Neural cell (in vitro differentiated cells): Measurements from ENCODE around the gene IL19. TPM values are rescaled to one million over a fixed set of nuclear protein-coding genes. Genes with fewer than 3 reads are reported as not detected.

ENCODE experiments used
- H2AFZ ChIP-seq: fragments of 200-600, 300-800 bp; sonication (generic), shearing (Covaris generic); 2 replicates; pipeline ENCODE4 v1.6.0; 2014; ENCODE audit warnings: low read depth, mild to moderate bottlenecking, antibody characterized with exemption, low read length, moderate library complexity
- H3F3A ChIP-seq: fragments of 200-600 bp; shearing (Covaris generic); 2 replicates; pipeline ENCODE4 v1.6.1; 2016; ENCODE audit warnings: mild to moderate bottlenecking, moderate library complexity, mixed read lengths, antibody characterized with exemption, low read length; ENCODE audit not compliant: insufficient read depth, poor library complexity, severe bottlenecking
- H3K27ac ChIP-seq: fragments of 200-600, 300-800 bp; sonication (generic), shearing (Covaris generic); 2 replicates; pipeline ENCODE4 v1.5.1; 2014; ENCODE audit warnings: mild to moderate bottlenecking, low read length, moderate library complexity
- H3K27me3 ChIP-seq: fragments of 300-800, 200-600 bp; sonication (generic), shearing (Covaris generic); 2 replicates; pipeline ENCODE4 v1.6.0; 2014; ENCODE audit warnings: mild to moderate bottlenecking, low read depth, low read length, moderate library complexity; ENCODE audit not compliant: insufficient read depth
- H3K36me3 ChIP-seq: fragments of 300-800, 200-600 bp; sonication (generic), shearing (Covaris generic); 2 replicates; pipeline ENCODE4 v1.5.1; 2014; ENCODE audit warnings: mild to moderate bottlenecking, antibody characterized with exemption, low read length, moderate library complexity; ENCODE audit not compliant: insufficient read depth
- H3K4me2 ChIP-seq: fragments of 300-800, 200-600 bp; sonication (generic), shearing (Covaris generic); 2 replicates; pipeline ENCODE4 v1.6.0; 2014; ENCODE audit warnings: mild to moderate bottlenecking, low read length
- H3K4me3 ChIP-seq: fragments of 300-800, 200-600 bp; sonication (generic), shearing (Covaris generic); 2 replicates; pipeline ENCODE4 v1.5.1; 2014; ENCODE audit warnings: mild to moderate bottlenecking, low read length, moderate library complexity
- H3K79me2 ChIP-seq: fragments of 200-600 bp; shearing (Covaris generic); replicated peaks from 2 replicates; pipeline ENCODE4 v1.6.0; 2014; ENCODE audit warnings: mild to moderate bottlenecking, low read length, moderate library complexity; ENCODE audit not compliant: insufficient read depth
- H3K9ac ChIP-seq: fragments of 300-800, 200-600 bp; sonication (generic), shearing (Covaris generic); 2 replicates; pipeline ENCODE4 v1.6.1; 2016; ENCODE audit warnings: mild to moderate bottlenecking, low read length, mixed read lengths
- H3K9me2 ChIP-seq: fragments of 200-600 bp; shearing (Covaris generic); 2 replicates; pipeline ENCODE4 v1.6.1; 2016; ENCODE audit warnings: mild to moderate bottlenecking, low read length, mixed read lengths; ENCODE audit not compliant: insufficient read depth
- H3K9me3 ChIP-seq: fragments of 200-600, 300-800 bp; sonication (generic), shearing (Covaris generic); 2 replicates; pipeline ENCODE4 v1.6.1; 2016; ENCODE audit warnings: mild to moderate bottlenecking, mixed run types, low read length, moderate library complexity, mixed read lengths
- H4K20me1 ChIP-seq: fragments of 200-600 bp; shearing (Covaris generic); 2 replicates; pipeline ENCODE4 v1.6.1; 2016; ENCODE audit warnings: mild to moderate bottlenecking, mixed run types; ENCODE audit not compliant: insufficient read depth
- CTCF ChIP-seq: fragments of 450-650 bp; IDR thresholded peaks from 2 replicates; pipeline ENCODE4 v1.5.1; 2014; ENCODE audit warnings: antibody characterized with exemption, mild to moderate bottlenecking, moderate library complexity; ENCODE audit not compliant: poor library complexity, severe bottlenecking
- EP300 ChIP-seq: fragments of 450-650 bp; conservative IDR thresholded peaks from 2 replicates; pipeline ENCODE4 v1.6.1; 2014; ENCODE audit warnings: antibody characterized with exemption, mild to moderate bottlenecking, moderate library complexity; ENCODE audit not compliant: poor library complexity, severe bottlenecking
- EZH2 ChIP-seq: fragments of 200-600, 300-800 bp; shearing (Covaris generic), sonication (generic); IDR thresholded peaks from 2 replicates; pipeline ENCODE4 v1.6.1; 2014; ENCODE audit warnings: antibody characterized with exemption, low read length, borderline replicate concordance, mild to moderate bottlenecking; ENCODE audit not compliant: insufficient read depth, poor library complexity, severe bottlenecking
- MXI1 ChIP-seq: fragments of 450-650 bp; conservative IDR thresholded peaks from 2 replicates; pipeline ENCODE4 v1.6.1; 2014; ENCODE audit warnings: antibody characterized with exemption, mild to moderate bottlenecking; ENCODE audit not compliant: poor library complexity, severe bottlenecking
- POLR2AphosphoS5 ChIP-seq: IDR thresholded peaks from 2 replicates; pipeline ENCODE4 v1.6.1; 2012
- RAD21 ChIP-seq: fragments of 450-650 bp; conservative IDR thresholded peaks from 2 replicates; pipeline ENCODE4 v1.6.1; 2014; ENCODE audit warnings: antibody characterized with exemption, mild to moderate bottlenecking, moderate library complexity
- REST ChIP-seq: IDR thresholded peaks from 2 replicates; pipeline ENCODE4 v1.6.1; 2012; ENCODE audit warnings: borderline replicate concordance
- SMC3 ChIP-seq: fragments of 450-650 bp; conservative IDR thresholded peaks from 2 replicates; pipeline ENCODE4 v1.6.1; 2014; ENCODE audit warnings: antibody characterized with exemption, mild to moderate bottlenecking, moderate library complexity; ENCODE audit not compliant: poor library complexity
- TAF1 ChIP-seq: IDR thresholded peaks from 2 replicates; pipeline ENCODE4 v1.6.1; 2012; ENCODE audit warnings: low read depth
- polyA plus RNA-seq: library from polyadenylated mRNA; depleted of rRNA; stranded (reverse); fragments of >200 nt; gene quantifications from 2 replicates; pipeline ENCODE4 v1.2.3, GENCODE V29; 2014

Gene IL19
- polyA plus RNA-seq, 1 donor from 2014 or later, result not detected

- no peak overlapping the region for H3K4me2 ChIP-seq
These were observed 92.7 kb downstream of the IL19 start for GRCh38 chr1:206863266-206863665.

GRCh38 chr1:206864939-206865671 lies 94.5 kb downstream of the IL19 start, which contains the start of gene IL20:
TSS of gene IL20 (plus strand) at chr1:206865623. CDS start at chr1:206865853, 230 bp downstream.
- H3K9ac ChIP-seq, result no peak within 1 kb of the TSS
- no peaks in the 10 kb centered on the region for H3F3A ChIP-seq
- H3K4me2 ChIP-seq, result no peak within 1 kb of the TSS
- H4K20me1 ChIP-seq, result no peaks in the 10 kb centered on the region
- H3K36me3 ChIP-seq, result no peaks in the 10 kb centered on the region
- no peaks in the 10 kb centered on the region for H3K9me3 ChIP-seq
- H3K9me2 ChIP-seq, result no peaks in the 10 kb centered on the region
- no peaks in the 10 kb centered on the region for H3K79me2 ChIP-seq
- no peaks in the 10 kb centered on the region for H3K27me3 ChIP-seq
- no peak within 1 kb of the TSS for H2AFZ ChIP-seq
- no peak within 1 kb of the TSS for H3K27ac ChIP-seq
- no peak within 1 kb of the TSS for H3K4me3 ChIP-seq
- TF ChIP-seq CTCF (peak; percentile 26), RAD21 (no peak)

More at GRCh38 chr1:206863266-206863665, 92.7 kb downstream of the IL19 start:
- H4K20me1 ChIP-seq, result no peaks in the 10 kb centered on the region
- no peaks in the 10 kb centered on the region for H3F3A ChIP-seq
- no peaks in the 10 kb centered on the region for H3K9me2 ChIP-seq
- H2AFZ ChIP-seq, result no peak overlapping the region
- H3K79me2 ChIP-seq, result no peaks in the 10 kb centered on the region
- H3K36me3 ChIP-seq, result no peaks in the 10 kb centered on the region
- no peak overlapping the region for H3K9ac ChIP-seq
- no peak overlapping the region for H3K27ac ChIP-seq
- no peaks in the 10 kb centered on the region for H3K27me3 ChIP-seq
- no peaks in the 10 kb centered on the region for H3K9me3 ChIP-seq
- no peak for TF ChIP-seq REST
- TF ChIP-seq EP300, result no peak
- no peak for TF ChIP-seq POLR2AphosphoS5
- no peak for TF ChIP-seq RAD21
- no peak for TF ChIP-seq EZH2
- no peak for TF ChIP-seq SMC3
- H3K4me3 ChIP-seq, result no peak overlapping the region

- no peak overlapping the region for H3K4me2 ChIP-seq
- H3K4me3 ChIP-seq, result no peak overlapping the region
- H3K9me3 ChIP-seq, result no peaks in the 10 kb centered on the region
- no peak overlapping the region for H2AFZ ChIP-seq
- no peaks in the 10 kb centered on the region for H3K9me2 ChIP-seq
- H3K79me2 ChIP-seq, result no peaks in the 10 kb centered on the region
- no peak for TF ChIP-seq EZH2
- TF ChIP-seq POLR2AphosphoS5, result no peak
- no peak for TF ChIP-seq CTCF
- no peak for TF ChIP-seq SMC3
- no peak for TF ChIP-seq REST
- TF ChIP-seq RAD21, result no peak
- no peak for TF ChIP-seq EP300
- TF ChIP-seq TAF1, result no peak
- no peak for TF ChIP-seq MXI1
- no peaks in the 10 kb centered on the region for H3K36me3 ChIP-seq
- H3K27me3 ChIP-seq, result no peaks in the 10 kb centered on the region
- H4K20me1 ChIP-seq, result no peaks in the 10 kb centered on the region
- no peak overlapping the region for H3K27ac ChIP-seq
- H3K9ac ChIP-seq, result no peak overlapping the region
- no peaks in the 10 kb centered on the region for H3F3A ChIP-seq
These were observed 95.5 kb downstream of the IL19 start for GRCh38 chr1:206866062-206866461.
